Measurements from ENCODE around the gene HYAL1.

Gene HYAL1

DNA sequence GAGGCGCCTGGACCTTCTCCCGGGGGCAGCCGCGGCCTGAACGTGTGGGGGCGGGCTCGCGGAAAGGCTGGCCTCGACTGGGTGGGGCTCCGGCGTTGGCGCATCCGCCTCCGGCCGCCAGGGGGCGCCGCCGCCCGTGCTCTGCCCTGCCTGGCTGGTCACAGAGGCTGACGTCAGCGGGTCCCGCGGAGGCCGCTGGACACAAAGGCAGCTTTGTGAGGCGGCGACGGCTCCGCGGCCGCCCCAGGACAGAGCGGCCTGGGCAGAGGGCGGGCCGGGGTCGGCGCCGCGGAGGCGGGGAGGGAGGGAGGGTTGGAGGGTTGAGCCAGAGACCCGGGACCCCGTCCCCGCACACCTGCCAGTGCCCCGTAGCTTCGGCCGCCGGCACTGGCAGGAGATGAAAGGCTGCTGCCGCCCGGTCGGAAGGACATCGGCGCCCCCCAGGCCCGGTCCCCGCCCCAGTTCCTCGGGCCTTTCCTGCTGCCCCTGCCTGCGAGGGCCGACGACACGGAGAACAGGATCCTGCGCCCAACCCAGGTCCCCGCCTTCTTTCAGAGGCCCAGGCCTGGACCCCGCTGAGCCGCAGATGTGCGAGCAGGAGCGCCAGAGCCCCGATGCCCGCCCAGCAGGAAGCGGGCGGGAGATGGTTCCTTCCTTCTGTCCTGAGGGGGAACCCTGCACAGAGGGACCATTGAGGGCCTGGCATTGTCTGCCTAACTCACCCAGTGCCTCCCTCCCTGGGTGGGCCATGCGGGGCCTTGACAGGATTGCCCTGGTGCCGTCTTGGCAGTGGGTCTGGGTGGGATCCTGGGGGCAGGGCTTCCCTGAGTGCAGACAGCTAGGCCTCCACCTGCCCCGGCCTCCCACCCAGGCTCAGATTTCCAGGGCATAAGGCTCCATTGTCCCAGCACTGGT lies 43.1 kb downstream of the HYAL1 start:
- peak; percentile 77; the same call in 1 of the 2 replicates for TF ChIP-seq ZFP3 (CRISPR knock-in tag; IDR thresholded peaks at IDR 0.05)
- 0 out of 2 replicates have a peak, but pooled peaks have one; percentile 12 for TF ChIP-seq CSDC2 (CRISPR knock-in tag; IDR thresholded peaks at IDR 0.05)
- TF ChIP-seq TOX (CRISPR knock-in tag; IDR thresholded peaks at IDR 0.05; ENCODE audit: borderline replicate concordance): no peak
- 0 out of 2 replicates have a peak, but pooled peaks have one; percentile 59 for TF ChIP-seq PATZ1 (CRISPR knock-in tag; IDR thresholded peaks at IDR 0.05; ENCODE audit: borderline replicate concordance)
- 0 out of 2 replicates have a peak, but pooled peaks have one; percentile 17 for TF ChIP-seq ESRRG (CRISPR knock-in tag; IDR thresholded peaks at IDR 0.05)
- TF ChIP-seq PPARA (CRISPR knock-in tag; IDR thresholded peaks at IDR 0.05; ENCODE audit: borderline replicate concordance): peak; percentile 13; the same call in 1 of the 2 replicates
- no peak for TF ChIP-seq SNAI2 (CRISPR knock-in tag; IDR thresholded peaks at IDR 0.05)
- peak; percentile 37 for TF ChIP-seq ZNF70 (CRISPR knock-in tag; IDR thresholded peaks at IDR 0.05)
- TF ChIP-seq, protein P1, sequence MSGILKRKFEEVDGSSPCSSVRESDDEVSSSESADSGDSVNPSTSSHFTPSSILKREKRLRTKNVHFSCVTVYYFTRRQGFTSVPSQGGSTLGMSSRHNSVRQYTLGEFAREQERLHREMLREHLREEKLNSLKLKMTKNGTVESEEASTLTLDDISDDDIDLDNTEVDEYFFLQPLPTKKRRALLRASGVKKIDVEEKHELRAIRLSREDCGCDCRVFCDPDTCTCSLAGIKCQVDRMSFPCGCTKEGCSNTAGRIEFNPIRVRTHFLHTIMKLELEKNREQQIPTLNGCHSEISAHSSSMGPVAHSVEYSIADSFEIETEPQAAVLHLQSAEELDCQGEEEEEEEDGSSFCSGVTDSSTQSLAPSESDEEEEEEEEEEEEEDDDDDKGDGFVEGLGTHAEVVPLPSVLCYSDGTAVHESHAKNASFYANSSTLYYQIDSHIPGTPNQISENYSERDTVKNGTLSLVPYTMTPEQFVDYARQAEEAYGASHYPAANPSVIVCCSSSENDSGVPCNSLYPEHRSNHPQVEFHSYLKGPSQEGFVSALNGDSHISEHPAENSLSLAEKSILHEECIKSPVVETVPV (CRISPR knock-in tag; IDR thresholded peaks at IDR 0.05): peak; percentile 11; the same call in 1 of the 2 replicates
- TF ChIP-seq TSHZ2 (CRISPR knock-in tag; IDR thresholded peaks at IDR 0.05): peak; percentile 14; the same call in 1 of the 2 replicates
- TF ChIP-seq TCF4 (CRISPR knock-in tag; IDR thresholded peaks at IDR 0.05; ENCODE audit: borderline replicate concordance): peak; percentile 20; the same call in 1 of the 2 replicates
- TF ChIP-seq OSR1 (CRISPR knock-in tag; IDR thresholded peaks at IDR 0.05): no peak
- peak; percentile 76 for ATAC-seq

- no peak for TF ChIP-seq ARNTL (CRISPR knock-in tag; IDR thresholded peaks at IDR 0.05; ENCODE audit: borderline replicate concordance, low read depth)
- no peak for TF ChIP-seq BACH2 (CRISPR knock-in tag; IDR thresholded peaks at IDR 0.05; ENCODE audit: borderline replicate concordance)
- no peak for TF ChIP-seq RARB (CRISPR knock-in tag; IDR thresholded peaks at IDR 0.05)
These were observed 43.8 kb downstream of the HYAL1 start for GRCh38 chr3:50259432-50260026.

DNA sequence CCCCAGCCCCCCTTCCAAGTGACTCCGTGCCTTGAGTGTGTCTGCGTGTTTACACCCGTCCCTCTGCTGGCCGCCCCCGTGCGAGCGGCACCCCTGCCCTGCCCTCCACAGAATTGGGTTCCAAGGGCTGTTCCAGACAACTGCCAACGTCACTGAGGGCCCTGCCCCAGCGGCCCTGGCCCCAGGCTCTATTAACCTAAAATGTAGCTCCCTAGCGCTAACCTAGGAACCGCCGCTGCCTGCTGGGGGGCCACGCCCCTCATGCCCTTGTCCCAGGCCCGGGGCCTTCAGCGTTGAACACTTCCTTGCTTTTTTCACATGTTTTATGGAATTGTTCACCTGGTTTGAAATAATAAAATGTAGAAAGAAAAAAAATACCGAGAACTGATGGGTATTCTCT lies 44.4 kb downstream of the HYAL1 start:
- TF ChIP-seq ISL1 (CRISPR knock-in tag; IDR thresholded peaks at IDR 0.05) (no peak), CSDC2 (CRISPR knock-in tag; IDR thresholded peaks at IDR 0.05) (no peak), CREB5 (CRISPR knock-in tag; IDR thresholded peaks at IDR 0.05; ENCODE audit: low read depth) (no peak), TOX (CRISPR knock-in tag; IDR thresholded peaks at IDR 0.05; ENCODE audit: borderline replicate concordance) (no peak), ZC3H10 (CRISPR knock-in tag; IDR thresholded peaks at IDR 0.05) (no peak), ZFP30 (CRISPR knock-in tag; IDR thresholded peaks at IDR 0.05) (no peak), TSHZ2 (CRISPR knock-in tag; IDR thresholded peaks at IDR 0.05) (no peak), SNAI2 (CRISPR knock-in tag; IDR thresholded peaks at IDR 0.05) (no peak), PATZ1 (CRISPR knock-in tag; IDR thresholded peaks at IDR 0.05; ENCODE audit: borderline replicate concordance) (no peak), GLIS3 (CRISPR knock-in tag; IDR thresholded peaks at IDR 0.05) (no peak), TCF4 (CRISPR knock-in tag; IDR thresholded peaks at IDR 0.05; ENCODE audit: borderline replicate concordance) (no peak), ARNTL (CRISPR knock-in tag; IDR thresholded peaks at IDR 0.05; ENCODE audit: borderline replicate concordance, low read depth) (no peak)
- TF ChIP-seq, protein P1 (CRISPR knock-in tag; IDR thresholded peaks at IDR 0.05): no peak
- ATAC-seq: no peak

More at GRCh38 chr3:50259432-50260026, 43.8 kb downstream of the HYAL1 start:
- no peak; the same call in 2 of the 3 replicates for ATAC-seq
